ENCODE data around the gene CNTN1.

The CNTN1 gene

GRCh38 chr12:40957417-40957816 lies 265.2 kb downstream of the CNTN1 start:
- TF ChIP-seq POLR2A (IDR thresholded peaks at IDR 0.05; ENCODE audit: low read length) (no peak), GATA1 (IDR thresholded peaks at IDR 0.05; ENCODE audit: low read depth, low read length) (no peak)

GRCh38 chr12:40959041-40959440 lies 266.8 kb downstream of the CNTN1 start:
- TF ChIP-seq GATA1 (IDR thresholded peaks at IDR 0.05; ENCODE audit: low read depth, low read length) (no peak), POLR2A (IDR thresholded peaks at IDR 0.05; ENCODE audit: low read length) (no peak)
- DNase-seq: no peak

More at GRCh38 chr12:40957417-40957816, 265.2 kb downstream of the CNTN1 start:
- DNase-seq: no peak

GRCh38 chr12:40963751-40964150 lies 271.5 kb downstream of the CNTN1 start:
- no peak for DNase-seq
- TF ChIP-seq POLR2A (IDR thresholded peaks at IDR 0.05; ENCODE audit: low read length) (no peak), GATA1 (IDR thresholded peaks at IDR 0.05; ENCODE audit: low read depth, low read length) (no peak)

GRCh38 chr12:40969796-40970195 lies 277.6 kb downstream of the CNTN1 start:
- DNase-seq: no peak
- TF ChIP-seq POLR2A (IDR thresholded peaks at IDR 0.05; ENCODE audit: low read length): no peak
- TF ChIP-seq GATA1 (IDR thresholded peaks at IDR 0.05; ENCODE audit: low read depth, low read length): no peak

- TF ChIP-seq POLR2A (IDR thresholded peaks at IDR 0.05; ENCODE audit: low read length) (no peak), GATA1 (IDR thresholded peaks at IDR 0.05; ENCODE audit: low read depth, low read length) (no peak)
- peak in 1 of 2 experiments; percentile 14 for DNase-seq
Measured at GRCh38 chr12:40970320-40970907, 278.2 kb downstream of the CNTN1 start.

GRCh38 chr12:40971911-40972310 lies 279.7 kb downstream of the CNTN1 start:
- DNase-seq: no peak
- TF ChIP-seq POLR2A (IDR thresholded peaks at IDR 0.05; ENCODE audit: low read length) (no peak), GATA1 (IDR thresholded peaks at IDR 0.05; ENCODE audit: low read depth, low read length) (no peak)

GRCh38 chr12:40976546-40976945 lies 284.3 kb downstream of the CNTN1 start:
- no peak for TF ChIP-seq POLR2A (IDR thresholded peaks at IDR 0.05; ENCODE audit: low read length)
- no peak for TF ChIP-seq GATA1 (IDR thresholded peaks at IDR 0.05; ENCODE audit: low read depth, low read length)

GRCh38 chr12:40980427-40980961 lies 288.3 kb downstream of the CNTN1 start:
- TF ChIP-seq GATA1 (IDR thresholded peaks at IDR 0.05; ENCODE audit: low read depth, low read length) (no peak), POLR2A (IDR thresholded peaks at IDR 0.05; ENCODE audit: low read length) (no peak)
- DNase-seq: no peak

More at GRCh38 chr12:40976546-40976945, 284.3 kb downstream of the CNTN1 start:
- no peak for DNase-seq

- no peak for DNase-seq
- TF ChIP-seq GATA1 (IDR thresholded peaks at IDR 0.05; ENCODE audit: low read depth, low read length) (no peak), POLR2A (IDR thresholded peaks at IDR 0.05; ENCODE audit: low read length) (no peak)
Measured at GRCh38 chr12:40986001-40986400, 293.8 kb downstream of the CNTN1 start.

- DNase-seq: no peak
- TF ChIP-seq GATA1 (IDR thresholded peaks at IDR 0.05; ENCODE audit: low read depth, low read length) (no peak), POLR2A (IDR thresholded peaks at IDR 0.05; ENCODE audit: low read length) (no peak)
Measured at GRCh38 chr12:40988355-40988754, 296.1 kb downstream of the CNTN1 start.

- TF ChIP-seq POLR2A (IDR thresholded peaks at IDR 0.05; ENCODE audit: low read length) (no peak), GATA1 (IDR thresholded peaks at IDR 0.05; ENCODE audit: low read depth, low read length) (no peak)
- DNase-seq: no peak
Measured at GRCh38 chr12:40988824-40989223, 296.6 kb downstream of the CNTN1 start.

GRCh38 chr12:40989785-40990184 lies 297.5 kb downstream of the CNTN1 start:
- no peak for DNase-seq
- no peak for TF ChIP-seq GATA1 (IDR thresholded peaks at IDR 0.05; ENCODE audit: low read depth, low read length)
- TF ChIP-seq POLR2A (IDR thresholded peaks at IDR 0.05; ENCODE audit: low read length): no peak

GRCh38 chr12:40992158-40992557 lies 299.9 kb downstream of the CNTN1 start:
- no peak for TF ChIP-seq POLR2A (IDR thresholded peaks at IDR 0.05; ENCODE audit: low read length)
- no peak for TF ChIP-seq GATA1 (IDR thresholded peaks at IDR 0.05; ENCODE audit: low read depth, low read length)
- no peak for DNase-seq

GRCh38 chr12:40992674-40993073 lies 300.4 kb downstream of the CNTN1 start:
- DNase-seq: no peak
- no peak for TF ChIP-seq POLR2A (IDR thresholded peaks at IDR 0.05; ENCODE audit: low read length)
- TF ChIP-seq GATA1 (IDR thresholded peaks at IDR 0.05; ENCODE audit: low read depth, low read length): no peak

GRCh38 chr12:40993158-40993557 lies 300.9 kb downstream of the CNTN1 start:
- TF ChIP-seq GATA1 (IDR thresholded peaks at IDR 0.05; ENCODE audit: low read depth, low read length): no peak
- no peak for TF ChIP-seq POLR2A (IDR thresholded peaks at IDR 0.05; ENCODE audit: low read length)
- no peak for DNase-seq
